ENCODE results near the gene EDRF1. TPM values are rescaled to one million over a fixed set of nuclear protein-coding genes. Genes with fewer than 3 reads are reported as not detected.
A peak's percentile ranks its signal among the peaks of the same experiment; 100 is the strongest.
"Not testable (repeated sequence)": the region's sequence is repeated elsewhere in the genome, so short reads cannot be mapped to it uniquely, and the experiment has no call there.

The EDRF1 gene
- polyA plus RNA-seq, 2 of the 4 experiments (the other 2 are of a cell fraction) = 19.7 to 37.9 TPM

- H3K9me3 ChIP-seq = 0 out of 3 replicates have a peak, but pooled peaks cover 5% of the 10 kb centered on the region
- ChIA-PET POLR2A (no interaction called here), CTCF (interaction anchor here (1.4 kb wide), 1 partner anchor 11 kb away, joined by 3 read pairs; no protein-coding TSS in a partner anchor)
- H3K27ac ChIP-seq = no peak overlapping the region
- FAIRE-seq (no peak), DNase-seq (ENCODE audit: low read depth in 1 of 2, low spot score in 1 of 2) (no peak), ATAC-seq (no peak)
- peaks cover 27% of the 10 kb centered on the region for H3K4me1 ChIP-seq
- 73% methylated on average over 3 of the region's 3 CpGs for WGBS (ENCODE audit: missing lambda C conversion rate)
- TF ChIP-seq HOXB5 (CRISPR knock-in tag; IDR thresholded peaks at IDR 0.05) (no peak), ZNF302 (CRISPR knock-in tag; IDR thresholded peaks at IDR 0.05) (no peak), GATA3 (IDR thresholded peaks at IDR 0.05; ENCODE audit: borderline replicate concordance) (no peak), POLR2AphosphoS2 (conservative IDR thresholded peaks at IDR 0.05; ENCODE audit: low read length) (no peak), RNF2 (IDR thresholded peaks at IDR 0.05; ENCODE audit: borderline replicate concordance, low read depth) (no peak), ELK1 (IDR thresholded peaks at IDR 0.05; ENCODE audit: low read depth, low read length) (no peak), SMC3 (IDR thresholded peaks at IDR 0.05) (no peak), TFCP2L1 (CRISPR knock-in tag; IDR thresholded peaks at IDR 0.05) (no peak), USF2 (IDR thresholded peaks at IDR 0.05) (no peak), KDM5A (IDR thresholded peaks at IDR 0.05) (no peak), MAFK (IDR thresholded peaks at IDR 0.05; ENCODE audit: partially characterized antibody) (no peak), POLR2A (IDR thresholded peaks at IDR 0.05; ENCODE audit: low read length) (no peak), HDAC2 (IDR thresholded peaks at IDR 0.05) (no peak), RFX5 (IDR thresholded peaks at IDR 0.05) (no peak), CHD2 (IDR thresholded peaks at IDR 0.05; ENCODE audit: low read length, partially characterized antibody) (no peak), CHD4 (IDR thresholded peaks at IDR 0.05; ENCODE audit: borderline replicate concordance) (no peak), BCL3 (IDR thresholded peaks at IDR 0.05) (no peak)
- no peak overlapping the region for H3K4me2 ChIP-seq
- no peak overlapping the region for H3K4me3 ChIP-seq
Measured at GRCh38 chr10:125711110-125711750, 8.3 kb upstream of the EDRF1 start.

- FAIRE-seq, POLR2A ChIA-PET: not testable (repeated sequence)
- WGBS (ENCODE audit: missing lambda C conversion rate) = 94% methylated on average over 4 of the region's 4 CpGs
Measured at GRCh38 chr10:125714728-125715127, 4.8 kb upstream of the EDRF1 start.

GRCh38 chr10:125720002-125720382 is 483 bp downstream of the EDRF1 start:
- ChIA-PET CTCF (no interaction called here), POLR2A (interaction anchor here (1.0 to 1.3 kb wide), 8 partner anchors 10 to 919 kb away, joined by 3 to 20 read pairs (median 6); partner anchors contain the start of genes ABRAXAS2, BCCIP and UROS)
- H3K4me3 ChIP-seq = peak overlapping the region; percentile 84
- TF ChIP-seq ZC3H11A (IDR thresholded peaks at IDR 0.05) = no peak
- no peak for TF ChIP-seq PBX3 (IDR thresholded peaks at IDR 0.05)
- no peak for TF ChIP-seq CHD4 (IDR thresholded peaks at IDR 0.05; ENCODE audit: borderline replicate concordance)
- TF ChIP-seq JUN (IDR thresholded peaks at IDR 0.05) = no peak
- no peak for TF ChIP-seq POLR2AphosphoS2 (conservative IDR thresholded peaks at IDR 0.05; ENCODE audit: low read length)
- TF ChIP-seq ZNF302 (CRISPR knock-in tag; IDR thresholded peaks at IDR 0.05) = no peak
- TF ChIP-seq CBX2 (IDR thresholded peaks at IDR 0.05; ENCODE audit: borderline replicate concordance, low read depth) = no peak
- no peak for TF ChIP-seq JUNB (IDR thresholded peaks at IDR 0.05)
- no peak for TF ChIP-seq FOSB (CRISPR knock-in tag; IDR thresholded peaks at IDR 0.05)
- no peak for TF ChIP-seq GATA3 (IDR thresholded peaks at IDR 0.05; ENCODE audit: borderline replicate concordance)
- no peak for TF ChIP-seq HDAC2 (IDR thresholded peaks at IDR 0.05)
- TF ChIP-seq EHF (CRISPR knock-in tag; IDR thresholded peaks at IDR 0.05) = no peak
- TF ChIP-seq USF2 (IDR thresholded peaks at IDR 0.05) = no peak
- TF ChIP-seq HOXB5 (CRISPR knock-in tag; IDR thresholded peaks at IDR 0.05) = no peak
- FAIRE-seq (no peak), ATAC-seq (no peak), DNase-seq (ENCODE audit: low read depth in 1 of 2, low spot score in 1 of 2) (no peak)
- peaks cover 11% of the 10 kb centered on the region; the same call in 2 of the 3 replicates for H3K4me1 ChIP-seq
- H3K27ac ChIP-seq = peak overlapping the region; percentile 88 to 95
- 3% methylated on average over 15 of the region's 15 CpGs for WGBS (ENCODE audit: missing lambda C conversion rate)
- H3K4me2 ChIP-seq = peak overlapping the region; percentile 88
- peaks cover 10% of the 10 kb centered on the region for H3K9me3 ChIP-seq

More at GRCh38 chr10:125714728-125715127, 4.8 kb upstream of the EDRF1 start:
- ATAC-seq; DNase-seq (ENCODE audit: low read depth in 1 of 2, low spot score in 1 of 2); H3K27ac ChIP-seq; H3K4me2 ChIP-seq; H3K4me3 ChIP-seq; CTCF ChIA-PET; H3K4me1 ChIP-seq: not testable (repeated sequence)
- H3K9me3 ChIP-seq = peaks cover 15% of the 10 kb centered on the region

Data from A549 (cell line).